D721Med (cell line): ENCODE results near the gene ZNF366.

Experiments used
- DNase-seq: peaks from one replicate; pipeline ENCODE4 v3.0.0; 2011; ENCODE audit warnings: low spot score; ENCODE audit not compliant: insufficient read length
- FAIRE-seq: peaks from 2 replicates; lab custom pipeline; 2011; peaks lifted over from hg19 to GRCh38; lab: Jason Lieb, UNC
- CTCF ChIP-seq: IDR thresholded peaks from 2 replicates; pipeline ENCODE4 v1.5.1; 2012; ENCODE audit warnings: mild to moderate bottlenecking, control low read depth; ENCODE audit not compliant: insufficient read depth; ENCODE audit errors: missing control alignments

The ZNF366 gene

DNA sequence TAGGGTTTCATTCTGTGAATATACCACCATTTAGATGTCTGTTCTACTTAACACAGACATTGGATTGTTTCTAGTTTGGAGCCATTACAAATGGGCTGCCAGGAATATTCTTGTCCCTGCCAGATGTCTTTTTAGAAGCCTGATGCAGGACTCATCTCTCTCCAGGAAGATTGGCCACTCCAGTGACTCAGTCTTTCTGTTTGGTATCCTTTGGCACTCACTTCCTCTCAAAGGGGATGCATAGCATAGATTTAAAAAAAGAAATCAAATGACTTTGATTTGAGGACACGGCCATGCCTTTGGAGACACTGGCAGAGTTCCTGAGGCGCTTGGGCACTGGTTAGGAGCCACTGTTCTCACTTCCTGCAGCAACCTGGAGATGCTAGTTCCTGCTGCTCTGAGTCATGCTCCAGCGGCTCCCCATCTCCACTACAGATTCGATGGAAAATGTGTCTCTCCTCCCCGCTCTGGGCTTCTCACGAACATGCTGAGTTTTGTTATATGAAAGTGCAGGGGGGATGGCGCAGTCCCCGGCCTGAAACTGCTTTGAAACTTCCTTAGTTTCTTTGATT lies 3.5 kb upstream of the ZNF366 start:
- DNase-seq (no peak), FAIRE-seq (no peak)
- TF ChIP-seq CTCF: no peak

DNA sequence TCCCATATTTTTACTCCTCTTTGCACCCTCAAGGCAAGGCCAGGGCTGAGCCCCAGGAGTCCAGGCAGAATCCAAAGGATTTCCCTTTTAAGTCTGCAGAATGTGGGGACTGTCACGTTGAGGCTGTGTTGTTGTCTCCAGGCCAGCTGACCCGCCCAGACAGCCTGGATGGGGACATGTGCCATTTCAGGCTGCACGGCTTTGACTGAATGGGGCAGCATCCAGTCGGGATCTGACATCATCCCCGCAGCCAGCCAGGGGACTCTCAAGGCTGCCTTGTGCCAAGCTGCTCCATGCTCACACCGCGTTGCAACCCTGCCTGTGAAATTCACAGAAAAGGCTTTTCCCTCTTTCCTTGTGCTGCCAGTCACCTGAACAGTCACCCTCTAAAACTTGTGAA lies 2.2 kb upstream of the ZNF366 start:
- no peak for TF ChIP-seq CTCF
- no peak for FAIRE-seq
- DNase-seq: no peak

DNA sequence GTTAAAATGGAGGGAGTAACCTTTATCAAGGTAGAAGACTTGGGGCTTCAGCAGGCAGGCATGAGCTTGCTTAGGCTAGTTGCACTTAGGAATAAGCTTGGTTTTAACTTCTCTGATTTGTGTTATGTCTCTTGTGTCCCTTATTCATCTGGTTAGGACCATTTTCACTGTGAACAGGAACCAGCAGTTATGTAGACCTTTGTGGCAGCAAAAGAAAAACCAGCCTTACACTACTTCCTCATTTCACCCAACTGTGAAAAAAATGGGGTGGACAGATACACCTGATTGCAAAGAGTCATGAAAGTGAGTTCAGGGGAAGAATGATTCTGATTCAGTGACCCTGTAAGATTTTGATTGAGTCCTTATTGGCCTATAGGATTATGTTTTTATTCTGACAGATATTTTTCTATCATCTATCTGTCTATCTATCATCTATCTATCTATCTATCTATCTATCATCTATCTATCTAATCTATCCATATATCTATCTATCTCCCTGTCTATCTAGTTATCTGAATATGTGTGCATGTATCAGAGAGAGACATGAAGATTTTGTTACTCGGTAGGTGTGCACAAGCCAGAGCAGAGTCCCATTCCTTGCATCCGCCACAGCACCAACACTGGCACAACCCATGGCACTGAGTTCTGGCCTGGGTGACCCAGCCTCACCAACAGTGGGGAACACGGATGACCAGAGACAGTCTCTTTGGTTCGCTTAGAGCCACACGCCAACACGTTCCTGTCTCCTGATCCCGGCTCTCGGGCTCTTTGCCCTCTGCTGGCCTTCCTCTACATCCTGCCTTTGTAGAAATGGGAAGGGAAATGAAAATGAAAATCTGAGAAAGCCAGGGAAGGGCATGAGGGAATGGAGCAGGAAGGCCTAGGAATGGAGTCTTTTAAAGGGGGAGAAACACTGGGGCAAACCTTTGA lies 1.3 kb upstream of the ZNF366 start:
- FAIRE-seq (no peak), DNase-seq (no peak)
- no peak for TF ChIP-seq CTCF

GRCh38 chr5:72507907-72508238 lies 663 bp upstream of the ZNF366 start:
- TF ChIP-seq CTCF: no peak
- FAIRE-seq (no peak), DNase-seq (no peak)

- no peak for DNase-seq
- FAIRE-seq: no peak
- no peak for TF ChIP-seq CTCF
These were observed 1.1 kb downstream of the ZNF366 start for GRCh38 chr5:72506158-72506549.

- no peak for DNase-seq
- FAIRE-seq: no peak
- no peak for TF ChIP-seq CTCF
These were observed 1.6 kb downstream of the ZNF366 start for GRCh38 chr5:72505539-72506157.
